ENCODE results near the gene CBLB. TPM values are rescaled to one million over a fixed set of nuclear protein-coding genes. Genes with fewer than 3 reads are reported as not detected.

Gene CBLB
- total RNA-seq, 1 experiment from 2014 or later = 15.7 TPM

GRCh38 chr3:105847452-105847851, 21.4 kb downstream of the CBLB start:
- DNase-seq (ENCODE audit: low read depth) = no peak

GRCh38 chr3:105846809-105847208, 22.0 kb downstream of the CBLB start:
- DNase-seq (ENCODE audit: low read depth) = no peak

- no peak for DNase-seq (ENCODE audit: low read depth)
These were observed 23.3 kb downstream of the CBLB start for GRCh38 chr3:105845488-105845887.

- DNase-seq (ENCODE audit: low read depth) = no peak
These were observed 24.1 kb downstream of the CBLB start for GRCh38 chr3:105844704-105845103.

GRCh38 chr3:105843994-105844393, 24.8 kb downstream of the CBLB start:
- no peak for DNase-seq (ENCODE audit: low read depth)

- no peak for DNase-seq (ENCODE audit: low read depth)
These were observed 25.9 kb downstream of the CBLB start for GRCh38 chr3:105842943-105843342.

- no peak for DNase-seq (ENCODE audit: low read depth)
These were observed 26.4 kb downstream of the CBLB start for GRCh38 chr3:105842449-105842848.

- DNase-seq (ENCODE audit: low read depth) = no peak
These were observed 30.9 kb downstream of the CBLB start for GRCh38 chr3:105837947-105838346.

GRCh38 chr3:105837143-105837740, 31.6 kb downstream of the CBLB start:
- no peak for DNase-seq (ENCODE audit: low read depth)

GRCh38 chr3:105836533-105836932, 32.3 kb downstream of the CBLB start:
- peak; percentile 59 for DNase-seq (ENCODE audit: low read depth)

- DNase-seq (ENCODE audit: low read depth) = no peak
These were observed 33.2 kb downstream of the CBLB start for GRCh38 chr3:105835606-105836005.

- DNase-seq (ENCODE audit: low read depth) = no peak
These were observed 34.0 kb downstream of the CBLB start for GRCh38 chr3:105834768-105835167.

- no peak for DNase-seq (ENCODE audit: low read depth)
These were observed 36.2 kb downstream of the CBLB start for GRCh38 chr3:105832644-105833043.

GRCh38 chr3:105830836-105831235, 38.0 kb downstream of the CBLB start:
- no peak for DNase-seq (ENCODE audit: low read depth)

GRCh38 chr3:105829871-105830622, 38.8 kb downstream of the CBLB start:
- peak; percentile 67 for DNase-seq (ENCODE audit: low read depth)

- no peak for DNase-seq (ENCODE audit: low read depth)
These were observed 39.6 kb downstream of the CBLB start for GRCh38 chr3:105829229-105829628.

GRCh38 chr3:105828703-105829102, 40.1 kb downstream of the CBLB start:
- no peak for DNase-seq (ENCODE audit: low read depth)

GRCh38 chr3:105827959-105828358, 40.9 kb downstream of the CBLB start:
- DNase-seq (ENCODE audit: low read depth) = peak; percentile 91

- DNase-seq (ENCODE audit: low read depth) = no peak
These were observed 41.8 kb downstream of the CBLB start for GRCh38 chr3:105826778-105827634.

GRCh38 chr3:105824129-105824528, 44.7 kb downstream of the CBLB start:
- DNase-seq (ENCODE audit: low read depth) = no peak

GRCh38 chr3:105823149-105823867, 45.5 kb downstream of the CBLB start:
- DNase-seq (ENCODE audit: low read depth) = peak; percentile 94
